HG02623 (cell line): ENCODE data around the gene CSAD.
"Not testable (repeated sequence)": the region's sequence is repeated elsewhere in the genome, so short reads cannot be mapped to it uniquely, and the experiment has no call there.

Source experiments
- ATAC-seq: cut with Tn5 transposase; IDR thresholded peaks from one replicate; pipeline ENCODE4 v1.9.1; 2021; ENCODE audit warnings: moderate library complexity; ENCODE audit not compliant: unreplicated experiment

Gene CSAD

GRCh38 chr12:53113951-53114350 is 66.8 kb downstream of the CSAD start:
- no peak for ATAC-seq

- no peak for ATAC-seq
Measured at GRCh38 chr12:53113136-53113705, 67.5 kb downstream of the CSAD start.

- ATAC-seq = not testable (repeated sequence)
Measured at GRCh38 chr12:53112431-53112830, 68.3 kb downstream of the CSAD start.
